ENCODE results near the gene RXRB. TPM values are rescaled to one million over a fixed set of nuclear protein-coding genes. Genes with fewer than 3 reads are reported as not detected.
"Not testable (repeated sequence)": the region's sequence is repeated elsewhere in the genome, so short reads cannot be mapped to it uniquely, and the experiment has no call there.

Gene RXRB
- polyA plus RNA-seq, 1 of the 3 experiments (the other 2 are of a cell fraction) = 45.8 TPM

DNA sequence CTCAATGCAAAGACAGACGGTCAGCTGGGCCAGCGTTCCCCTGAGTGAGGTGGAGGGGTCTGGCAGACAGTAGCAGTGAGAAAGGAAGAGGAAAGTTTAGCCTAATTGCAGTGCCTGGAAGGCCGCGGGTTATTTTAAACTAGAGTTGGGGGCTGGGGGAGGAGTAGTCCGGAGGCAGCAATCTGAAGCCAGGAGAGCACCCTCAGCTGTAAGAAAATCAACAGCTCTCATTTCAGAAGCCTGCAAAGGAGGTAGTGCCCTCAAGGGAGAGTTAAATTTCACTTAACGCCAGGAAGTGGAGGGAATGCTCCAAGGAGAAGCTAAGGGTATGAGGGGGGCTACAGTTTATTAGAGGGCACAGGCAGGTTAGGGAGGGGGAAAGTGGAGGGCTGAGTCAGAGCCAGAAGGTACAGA, 34.8 kb upstream of the RXRB start:
- CTCF ChIA-PET = interaction anchor here (1.1 to 9.1 kb wide), 3 partner anchors 13 to 109 kb away, joined by 4 to 68 read pairs (median 6); no protein-coding TSS in a partner anchor
- Histone ChIP-seq H3K79me2 (ENCODE audit: insufficient read depth) (no peaks in the 10 kb centered on the region), H3K36me3 (replicated peaks in 1 of 2; ENCODE audit: control insufficient read depth in 1 of 2, insufficient read depth in 2 of 2, low read length in 1 of 2) (no peaks in the 10 kb centered on the region), H3K9ac (no peak overlapping the region), H3K4me1 (ENCODE audit: control insufficient read depth in 1 of 2, insufficient read depth in 2 of 2, low read depth in 1 of 2, low read length in 1 of 2) (no peaks in the 10 kb centered on the region; a peak in 1 of 4 replicates), H3K9me3 (no peaks in the 10 kb centered on the region), H3K4me3 (ENCODE audit: low read depth in 2 of 2, low read length in 1 of 2) (no peak overlapping the region), H3K27ac (ENCODE audit: low read depth in 2 of 2, low read length in 1 of 2) (no peak overlapping the region), H3F3A (replicated peaks; ENCODE audit: insufficient read depth) (no peaks in the 10 kb centered on the region), H2AFZ (ENCODE audit: low read depth) (no peak overlapping the region), H3K27me3 (ENCODE audit: insufficient read depth) (peaks cover 79% of the 10 kb centered on the region), H3K4me2 (no peak overlapping the region), H3K9me2 (no peaks in the 10 kb centered on the region), H4K20me1 (ENCODE audit: insufficient read depth) (no peaks in the 10 kb centered on the region)
- WGBS (ENCODE audit: low lambda C conversion rate) = 17% methylated on average over 6 of the region's 6 CpGs
- no peak for DNase-seq
- POLR2A ChIA-PET = no interaction called here
- TF ChIP-seq, protein P1, sequence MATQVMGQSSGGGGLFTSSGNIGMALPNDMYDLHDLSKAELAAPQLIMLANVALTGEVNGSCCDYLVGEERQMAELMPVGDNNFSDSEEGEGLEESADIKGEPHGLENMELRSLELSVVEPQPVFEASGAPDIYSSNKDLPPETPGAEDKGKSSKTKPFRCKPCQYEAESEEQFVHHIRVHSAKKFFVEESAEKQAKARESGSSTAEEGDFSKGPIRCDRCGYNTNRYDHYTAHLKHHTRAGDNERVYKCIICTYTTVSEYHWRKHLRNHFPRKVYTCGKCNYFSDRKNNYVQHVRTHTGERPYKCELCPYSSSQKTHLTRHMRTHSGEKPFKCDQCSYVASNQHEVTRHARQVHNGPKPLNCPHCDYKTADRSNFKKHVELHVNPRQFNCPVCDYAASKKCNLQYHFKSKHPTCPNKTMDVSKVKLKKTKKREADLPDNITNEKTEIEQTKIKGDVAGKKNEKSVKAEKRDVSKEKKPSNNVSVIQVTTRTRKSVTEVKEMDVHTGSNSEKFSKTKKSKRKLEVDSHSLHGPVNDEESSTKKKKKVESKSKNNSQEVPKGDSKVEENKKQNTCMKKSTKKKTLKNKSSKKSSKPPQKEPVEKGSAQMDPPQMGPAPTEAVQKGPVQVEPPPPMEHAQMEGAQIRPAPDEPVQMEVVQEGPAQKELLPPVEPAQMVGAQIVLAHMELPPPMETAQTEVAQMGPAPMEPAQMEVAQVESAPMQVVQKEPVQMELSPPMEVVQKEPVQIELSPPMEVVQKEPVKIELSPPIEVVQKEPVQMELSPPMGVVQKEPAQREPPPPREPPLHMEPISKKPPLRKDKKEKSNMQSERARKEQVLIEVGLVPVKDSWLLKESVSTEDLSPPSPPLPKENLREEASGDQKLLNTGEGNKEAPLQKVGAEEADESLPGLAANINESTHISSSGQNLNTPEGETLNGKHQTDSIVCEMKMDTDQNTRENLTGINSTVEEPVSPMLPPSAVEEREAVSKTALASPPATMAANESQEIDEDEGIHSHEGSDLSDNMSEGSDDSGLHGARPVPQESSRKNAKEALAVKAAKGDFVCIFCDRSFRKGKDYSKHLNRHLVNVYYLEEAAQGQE (IDR thresholded peaks at IDR 0.05; ENCODE audit: low read depth, low read length) = no peak

DNA sequence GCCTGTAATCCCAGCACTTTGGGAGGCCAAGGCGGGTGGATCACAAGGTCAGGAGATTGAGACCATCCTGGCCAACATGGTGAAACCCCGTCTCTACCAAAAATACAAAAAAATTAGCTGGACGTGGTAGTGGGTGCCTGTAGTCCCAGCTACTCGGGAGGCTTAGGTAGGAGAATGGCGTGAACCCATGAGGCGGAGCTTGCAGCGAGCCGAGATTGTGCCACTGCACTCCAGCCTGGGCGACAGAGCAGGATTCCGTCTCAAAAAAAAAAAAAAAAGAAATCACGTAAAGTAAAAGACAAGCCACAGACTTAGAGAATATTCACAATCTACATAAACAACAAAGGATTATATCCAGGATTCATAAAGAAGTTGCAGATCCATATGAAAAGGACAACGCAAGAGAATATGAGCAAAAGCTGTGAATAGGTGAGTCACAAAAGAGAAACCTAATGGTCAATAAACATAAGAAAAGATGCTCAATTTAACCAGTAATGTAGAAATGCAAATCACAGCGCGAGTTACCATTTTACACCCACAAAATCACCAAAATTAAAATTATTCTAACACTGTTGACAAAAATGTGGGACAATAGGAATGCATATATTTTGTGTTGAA, 26.1 kb upstream of the RXRB start:
- H3K4me3 ChIP-seq (ENCODE audit: low read depth in 2 of 2, low read length in 1 of 2); DNase-seq; H3K4me2 ChIP-seq; H3K79me2 ChIP-seq (ENCODE audit: insufficient read depth); H3K9ac ChIP-seq; H3K36me3 ChIP-seq (replicated peaks in 1 of 2; ENCODE audit: control insufficient read depth in 1 of 2, insufficient read depth in 2 of 2, low read length in 1 of 2); H3K9me3 ChIP-seq; H3K27ac ChIP-seq (ENCODE audit: low read depth in 2 of 2, low read length in 1 of 2); POLR2A ChIA-PET; H4K20me1 ChIP-seq (ENCODE audit: insufficient read depth); H3K9me2 ChIP-seq; H3K4me1 ChIP-seq (ENCODE audit: control insufficient read depth in 1 of 2, insufficient read depth in 2 of 2, low read depth in 1 of 2, low read length in 1 of 2); H2AFZ ChIP-seq (ENCODE audit: low read depth); H3F3A ChIP-seq (replicated peaks; ENCODE audit: insufficient read depth): not testable (repeated sequence)
- H3K27me3 ChIP-seq (ENCODE audit: insufficient read depth) = peaks cover 57% of the 10 kb centered on the region
- CTCF ChIA-PET = interaction anchor here (1.2 to 4.7 kb wide), 3 partner anchors 20 to 65 kb away, joined by 4 to 26 read pairs (median 5); no protein-coding TSS in a partner anchor
- 24% methylated on average over 14 of the region's 14 CpGs for WGBS (ENCODE audit: low lambda C conversion rate)

DNA sequence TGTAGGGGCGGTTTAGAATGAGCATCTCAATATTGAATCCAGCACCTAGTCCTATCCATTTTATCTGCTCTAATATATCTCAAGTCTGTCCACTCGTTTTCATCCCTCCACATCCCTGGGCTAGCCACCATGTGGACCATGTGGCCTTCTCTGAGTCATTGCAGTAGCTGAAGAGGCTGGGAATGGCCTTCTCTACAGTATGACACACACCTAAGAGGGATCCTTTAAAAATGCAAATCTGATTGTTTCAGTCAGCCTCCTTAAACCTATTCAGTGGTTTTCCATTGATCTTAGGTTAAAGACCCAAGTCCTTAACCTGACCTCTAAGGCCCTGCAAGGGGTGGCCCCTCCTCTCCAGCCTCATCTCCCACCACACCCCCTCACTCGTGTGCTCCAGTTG, 17.2 kb upstream of the RXRB start:
- no peaks in the 10 kb centered on the region for H4K20me1 ChIP-seq (ENCODE audit: insufficient read depth)
- H3K9me3 ChIP-seq = no peaks in the 10 kb centered on the region
- no peak overlapping the region for H3K4me3 ChIP-seq (ENCODE audit: low read depth in 2 of 2, low read length in 1 of 2)
- POLR2A ChIA-PET = no interaction called here
- H3K9me2 ChIP-seq = no peaks in the 10 kb centered on the region
- H3K36me3 ChIP-seq (replicated peaks in 1 of 2; ENCODE audit: control insufficient read depth in 1 of 2, insufficient read depth in 2 of 2, low read length in 1 of 2) = no peaks in the 10 kb centered on the region
- peaks cover 9% of the 10 kb centered on the region; the same call in 1 of the 2 replicates for H3K27me3 ChIP-seq (ENCODE audit: insufficient read depth)
- no peak overlapping the region for H3K4me2 ChIP-seq
- no peak overlapping the region for H3K27ac ChIP-seq (ENCODE audit: low read depth in 2 of 2, low read length in 1 of 2)
- no peaks in the 10 kb centered on the region for H3F3A ChIP-seq (replicated peaks; ENCODE audit: insufficient read depth)
- H3K4me1 ChIP-seq (ENCODE audit: control insufficient read depth in 1 of 2, insufficient read depth in 2 of 2, low read depth in 1 of 2, low read length in 1 of 2) = peaks cover 2 to 13% of the 10 kb centered on the region in 2 experiments; a peak in 3 of 4 replicates
- H2AFZ ChIP-seq (ENCODE audit: low read depth) = no peak overlapping the region
- CTCF ChIA-PET = interaction anchor here (1.1 to 1.5 kb wide), 2 partner anchors 9 to 21 kb away, joined by 4 to 5 read pairs; no protein-coding TSS in a partner anchor
- 36% methylated on average over 3 of the region's 3 CpGs for WGBS (ENCODE audit: low lambda C conversion rate)
- H3K79me2 ChIP-seq (ENCODE audit: insufficient read depth) = no peaks in the 10 kb centered on the region
- no peak for DNase-seq
- no peak overlapping the region for H3K9ac ChIP-seq
- TF ChIP-seq CHD2 (IDR thresholded peaks at IDR 0.05; ENCODE audit: low read length, partially characterized antibody) (no peak), SIN3A (IDR thresholded peaks at IDR 0.05; ENCODE audit: borderline replicate concordance, low read depth, low read length) (no peak), SMC3 (IDR thresholded peaks at IDR 0.05; ENCODE audit: low read depth, low read length) (no peak), MEF2A (IDR thresholded peaks at IDR 0.05; ENCODE audit: borderline replicate concordance, low read depth) (no peak), RFX5 (IDR thresholded peaks at IDR 0.05; ENCODE audit: low read length) (no peak), NRF1 (IDR thresholded peaks at IDR 0.05; ENCODE audit: low read depth, low read length) (no peak), RAD21 (IDR thresholded peaks at IDR 0.05; ENCODE audit: low read length) (no peak), TAF1 (IDR thresholded peaks at IDR 0.05; ENCODE audit: borderline replicate concordance, low read depth, low read length) (no peak), GATA2 (CRISPR knock-in tag; IDR thresholded peaks at IDR 0.05) (no peak), NFIC (IDR thresholded peaks at IDR 0.05; ENCODE audit: borderline replicate concordance) (no peak)
- TF ChIP-seq, protein P2, sequence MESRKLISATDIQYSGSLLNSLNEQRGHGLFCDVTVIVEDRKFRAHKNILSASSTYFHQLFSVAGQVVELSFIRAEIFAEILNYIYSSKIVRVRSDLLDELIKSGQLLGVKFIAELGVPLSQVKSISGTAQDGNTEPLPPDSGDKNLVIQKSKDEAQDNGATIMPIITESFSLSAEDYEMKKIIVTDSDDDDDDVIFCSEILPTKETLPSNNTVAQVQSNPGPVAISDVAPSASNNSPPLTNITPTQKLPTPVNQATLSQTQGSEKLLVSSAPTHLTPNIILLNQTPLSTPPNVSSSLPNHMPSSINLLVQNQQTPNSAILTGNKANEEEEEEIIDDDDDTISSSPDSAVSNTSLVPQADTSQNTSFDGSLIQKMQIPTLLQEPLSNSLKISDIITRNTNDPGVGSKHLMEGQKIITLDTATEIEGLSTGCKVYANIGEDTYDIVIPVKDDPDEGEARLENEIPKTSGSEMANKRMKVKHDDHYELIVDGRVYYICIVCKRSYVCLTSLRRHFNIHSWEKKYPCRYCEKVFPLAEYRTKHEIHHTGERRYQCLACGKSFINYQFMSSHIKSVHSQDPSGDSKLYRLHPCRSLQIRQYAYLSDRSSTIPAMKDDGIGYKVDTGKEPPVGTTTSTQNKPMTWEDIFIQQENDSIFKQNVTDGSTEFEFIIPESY (IDR thresholded peaks at IDR 0.05; ENCODE audit: borderline replicate concordance, low read depth) = no peak
- TF ChIP-seq, protein P3, sequence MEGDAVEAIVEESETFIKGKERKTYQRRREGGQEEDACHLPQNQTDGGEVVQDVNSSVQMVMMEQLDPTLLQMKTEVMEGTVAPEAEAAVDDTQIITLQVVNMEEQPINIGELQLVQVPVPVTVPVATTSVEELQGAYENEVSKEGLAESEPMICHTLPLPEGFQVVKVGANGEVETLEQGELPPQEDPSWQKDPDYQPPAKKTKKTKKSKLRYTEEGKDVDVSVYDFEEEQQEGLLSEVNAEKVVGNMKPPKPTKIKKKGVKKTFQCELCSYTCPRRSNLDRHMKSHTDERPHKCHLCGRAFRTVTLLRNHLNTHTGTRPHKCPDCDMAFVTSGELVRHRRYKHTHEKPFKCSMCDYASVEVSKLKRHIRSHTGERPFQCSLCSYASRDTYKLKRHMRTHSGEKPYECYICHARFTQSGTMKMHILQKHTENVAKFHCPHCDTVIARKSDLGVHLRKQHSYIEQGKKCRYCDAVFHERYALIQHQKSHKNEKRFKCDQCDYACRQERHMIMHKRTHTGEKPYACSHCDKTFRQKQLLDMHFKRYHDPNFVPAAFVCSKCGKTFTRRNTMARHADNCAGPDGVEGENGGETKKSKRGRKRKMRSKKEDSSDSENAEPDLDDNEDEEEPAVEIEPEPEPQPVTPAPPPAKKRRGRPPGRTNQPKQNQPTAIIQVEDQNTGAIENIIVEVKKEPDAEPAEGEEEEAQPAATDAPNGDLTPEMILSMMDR (IDR thresholded peaks at IDR 0.05) = no peak

All from SK-N-SH (cell line).